DMS153 treated with DMSO at 0.1 percent for 48 hours (cell line): ENCODE data around the gene PGAP1.
"Not testable (repeated sequence)": the region's sequence is repeated elsewhere in the genome, so short reads cannot be mapped to it uniquely, and the experiment has no call there.

Source experiments
- DNase-seq: peaks from one replicate; lab custom pipeline; 2025; ENCODE audit not compliant: unreplicated experiment; lab: John Stamatoyannopoulos, UW

The PGAP1 gene

DNA sequence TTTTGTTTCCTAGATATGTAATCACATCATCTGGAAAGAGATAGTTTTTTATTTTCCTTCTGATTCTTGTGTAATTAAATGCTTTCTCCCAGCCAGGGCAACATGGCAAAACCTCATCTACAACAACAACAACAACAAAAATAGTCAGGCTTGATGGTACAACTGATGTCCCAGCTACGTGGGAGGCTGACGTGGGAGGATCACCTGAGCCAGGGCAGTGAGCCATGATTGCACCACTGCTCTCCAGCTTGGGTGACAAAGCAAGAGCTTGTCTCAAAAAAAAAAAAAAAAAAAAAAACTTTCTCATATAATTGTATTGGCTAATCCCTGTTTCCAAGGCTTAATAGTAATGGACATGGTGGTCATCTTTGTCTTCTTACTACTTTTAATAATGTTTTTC, 26.4 kb upstream of the PGAP1 start:
- no peak for DNase-seq

DNA sequence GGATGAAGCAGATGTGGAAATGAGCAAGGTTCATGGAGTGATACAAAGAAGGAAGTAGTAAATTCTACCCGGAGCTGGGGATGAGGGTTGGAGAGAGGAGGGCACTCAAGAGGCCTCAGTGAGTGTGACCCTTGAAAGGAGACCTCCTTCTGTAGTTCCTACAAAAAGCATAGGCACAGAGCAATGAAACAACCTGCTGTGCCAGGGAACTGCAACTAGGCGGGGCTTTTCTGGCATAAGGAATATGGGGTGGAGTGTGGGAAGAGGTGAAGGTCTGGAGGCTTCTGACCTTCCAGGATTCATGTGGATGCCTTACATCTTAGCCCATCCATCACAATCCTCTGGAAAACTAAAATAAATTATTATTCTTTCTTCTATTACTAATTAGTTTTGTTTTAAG, 25.5 kb upstream of the PGAP1 start:
- DNase-seq = peak; percentile 19

DNA sequence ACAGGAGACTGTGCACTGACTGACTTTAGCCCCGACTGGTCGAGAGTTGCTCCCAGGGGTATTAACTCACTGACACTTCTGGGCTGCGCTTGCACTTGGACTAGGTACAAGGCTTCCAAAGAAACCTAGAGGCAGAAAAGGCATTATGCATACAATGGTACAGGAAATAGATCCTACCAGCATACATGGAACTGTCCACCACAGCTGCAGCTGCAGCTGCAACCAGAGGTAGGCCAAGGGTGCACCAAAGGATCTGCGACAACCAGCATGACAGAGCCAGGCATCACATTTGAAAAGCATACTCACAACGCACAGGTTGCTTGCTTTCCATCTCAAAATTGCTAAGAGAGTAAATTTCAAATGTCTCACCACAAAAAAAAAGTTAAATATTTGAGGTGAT, 22.6 kb upstream of the PGAP1 start:
- no peak for DNase-seq

DNA sequence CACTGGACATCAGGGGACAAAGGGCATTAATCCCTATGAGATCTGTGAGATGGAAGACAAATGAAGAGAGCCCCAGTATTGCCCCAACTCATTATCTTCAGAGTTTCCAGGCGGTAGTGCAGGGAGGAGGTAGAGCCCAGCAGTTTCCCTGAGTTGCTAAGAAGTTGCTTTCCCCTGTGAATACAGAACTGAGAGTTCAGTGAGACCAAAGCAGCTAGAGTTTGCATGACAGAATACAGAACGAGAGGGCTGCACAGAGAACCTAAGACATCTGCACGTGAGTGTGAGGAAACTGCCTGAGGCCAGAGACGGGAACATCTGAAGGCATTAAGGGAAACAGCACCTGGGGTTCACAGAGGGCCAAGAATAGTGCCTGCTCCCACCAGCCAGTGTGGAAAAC, 18.1 kb upstream of the PGAP1 start:
- no peak for DNase-seq

DNA sequence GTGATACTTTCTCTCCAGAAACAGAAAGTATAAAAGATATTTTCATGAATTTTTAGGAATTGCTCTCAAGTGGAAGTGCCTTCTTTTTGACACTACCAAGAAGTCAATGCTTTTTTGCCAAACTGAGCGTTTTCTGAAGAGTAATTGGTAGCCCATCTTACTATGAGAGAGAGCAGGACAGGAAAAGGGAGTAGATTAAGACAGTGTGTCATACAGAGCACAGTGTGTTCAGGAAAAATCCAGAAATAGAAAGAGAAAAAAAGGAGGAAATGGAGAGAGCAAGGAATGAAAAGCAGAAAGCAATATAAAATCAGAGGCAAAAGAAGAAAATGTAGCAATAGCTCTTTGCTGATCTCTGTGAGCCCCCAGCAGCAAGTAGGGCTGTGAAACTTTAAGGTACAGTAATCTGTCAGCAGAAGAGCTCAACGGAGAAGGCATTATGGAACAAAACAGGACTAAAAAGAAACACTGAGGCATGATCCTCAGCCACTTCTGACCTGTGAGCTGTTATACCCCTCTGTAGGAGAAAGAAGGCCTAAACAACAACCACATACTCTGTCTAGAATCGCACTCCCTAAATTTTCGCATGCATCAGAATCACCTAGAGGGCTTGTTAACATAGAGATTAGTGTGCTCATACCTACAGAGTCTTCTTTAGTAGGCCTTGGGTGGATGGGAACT, 15.0 kb upstream of the PGAP1 start:
- no peak for DNase-seq

DNA sequence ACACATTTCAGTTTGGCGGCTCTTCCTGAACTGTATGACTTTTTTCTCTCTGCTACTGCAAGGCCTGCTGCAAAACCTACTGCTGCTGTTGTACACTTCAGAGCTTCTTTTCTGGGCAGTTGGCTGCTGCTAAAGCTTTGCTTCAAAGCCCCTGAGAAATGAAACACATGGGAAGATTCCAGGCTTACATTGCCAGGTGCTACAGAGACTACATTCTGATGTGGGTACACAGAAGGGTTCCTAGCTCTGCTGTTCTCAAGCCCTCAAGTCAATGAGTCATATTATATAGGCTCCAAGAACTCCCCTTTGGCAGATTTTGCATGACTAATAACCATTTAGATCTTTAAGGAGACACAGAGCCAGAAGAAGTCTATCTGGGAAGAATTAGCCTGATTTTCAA, 12.9 kb upstream of the PGAP1 start:
- no peak for DNase-seq

DNA sequence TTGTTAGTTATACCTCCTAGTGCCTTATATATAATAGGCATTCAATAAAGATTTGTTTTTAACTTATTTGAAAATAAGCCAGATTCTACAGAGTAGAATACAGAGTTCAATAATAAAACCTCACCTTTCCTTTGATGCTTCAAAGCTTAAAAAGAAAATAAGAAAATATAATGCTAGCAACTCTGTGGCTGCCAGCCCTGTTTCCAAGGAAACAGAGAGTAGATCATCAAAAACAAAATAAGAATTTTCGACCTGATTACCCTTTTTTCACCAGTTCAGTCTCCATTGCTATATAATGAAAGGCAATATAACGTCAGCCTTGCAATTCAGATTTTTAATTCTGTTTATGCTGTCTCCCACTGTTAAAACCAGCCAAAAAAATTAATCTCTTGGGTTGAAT, 8.9 kb upstream of the PGAP1 start:
- no peak for DNase-seq

DNA sequence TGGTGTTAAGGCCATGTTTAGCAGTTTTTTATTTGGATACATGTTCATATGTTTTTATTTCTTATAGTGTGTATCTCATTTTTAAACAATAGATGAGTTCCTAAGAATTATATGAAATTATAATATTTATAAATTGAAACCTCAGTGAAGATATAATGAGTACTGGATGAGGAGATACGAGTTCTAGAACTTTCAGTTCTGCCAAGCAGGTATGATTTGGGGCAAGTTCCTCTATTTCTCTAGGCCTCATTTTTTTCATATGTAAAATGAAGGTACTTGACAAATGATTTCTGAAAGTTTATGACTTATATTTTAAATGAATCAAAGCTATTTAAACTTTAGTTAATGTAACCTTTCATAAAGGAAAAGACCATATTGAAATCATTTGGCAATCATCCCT, 8.2 kb upstream of the PGAP1 start:
- DNase-seq = no peak

DNA sequence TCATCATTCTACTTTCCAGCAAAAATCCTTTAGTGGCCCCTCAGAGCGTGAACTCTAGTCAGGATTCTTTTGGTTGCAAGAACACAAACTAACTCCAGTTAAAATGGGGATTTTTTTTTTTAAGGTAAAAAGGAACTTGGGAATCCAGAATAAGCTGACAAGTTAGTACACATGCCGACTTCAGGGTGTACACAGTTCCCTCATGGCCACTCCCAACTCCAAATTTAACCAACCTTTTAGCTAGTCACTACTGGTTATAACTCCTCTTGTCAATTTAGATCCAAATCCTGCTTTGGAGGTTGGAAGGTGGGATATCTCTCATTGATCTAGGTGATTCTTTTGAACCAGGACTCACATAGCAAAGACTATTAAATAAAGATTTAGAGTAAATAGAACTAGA, 5.0 kb upstream of the PGAP1 start:
- no peak for DNase-seq

DNA sequence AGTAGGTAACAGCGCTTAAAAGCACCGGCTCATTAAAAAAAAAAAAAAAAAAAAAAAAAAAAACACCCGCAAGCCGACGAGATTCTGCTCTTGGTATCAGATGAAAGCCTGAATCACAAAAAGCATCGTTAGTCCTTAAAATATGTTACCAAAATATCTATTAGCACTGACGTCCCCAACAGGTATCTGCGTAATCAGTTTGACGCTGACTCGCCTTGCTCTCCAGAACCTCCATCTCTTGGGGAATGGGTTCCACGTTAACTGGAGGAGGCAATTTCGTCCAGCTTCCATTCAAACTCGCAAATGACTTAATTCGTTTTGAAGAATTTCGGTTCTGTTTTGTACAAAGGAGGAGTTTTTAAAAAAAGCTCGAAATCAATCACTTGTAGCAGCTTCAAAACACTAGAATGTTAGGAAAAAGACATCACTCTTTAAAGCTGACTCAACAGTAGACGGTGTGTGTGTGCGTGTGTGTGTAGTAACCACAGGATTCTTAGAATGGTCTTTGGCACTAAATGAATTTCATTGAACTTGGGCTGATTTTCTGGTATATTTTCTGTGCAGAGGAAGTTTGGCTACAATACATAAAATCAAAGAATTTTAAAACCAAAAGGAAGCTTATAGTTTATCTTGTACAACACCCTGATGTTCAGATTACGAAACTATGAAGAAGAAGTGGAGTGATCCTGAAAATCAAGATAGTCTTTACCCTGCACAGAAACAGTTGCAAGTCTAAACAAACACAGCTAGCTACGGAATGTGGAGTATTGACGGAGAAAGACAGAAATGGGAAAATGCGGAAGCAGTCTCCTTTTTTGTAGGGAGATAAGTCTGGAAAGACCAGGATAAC, 1.1 kb upstream of the PGAP1 start:
- DNase-seq = peak; percentile 73

DNA sequence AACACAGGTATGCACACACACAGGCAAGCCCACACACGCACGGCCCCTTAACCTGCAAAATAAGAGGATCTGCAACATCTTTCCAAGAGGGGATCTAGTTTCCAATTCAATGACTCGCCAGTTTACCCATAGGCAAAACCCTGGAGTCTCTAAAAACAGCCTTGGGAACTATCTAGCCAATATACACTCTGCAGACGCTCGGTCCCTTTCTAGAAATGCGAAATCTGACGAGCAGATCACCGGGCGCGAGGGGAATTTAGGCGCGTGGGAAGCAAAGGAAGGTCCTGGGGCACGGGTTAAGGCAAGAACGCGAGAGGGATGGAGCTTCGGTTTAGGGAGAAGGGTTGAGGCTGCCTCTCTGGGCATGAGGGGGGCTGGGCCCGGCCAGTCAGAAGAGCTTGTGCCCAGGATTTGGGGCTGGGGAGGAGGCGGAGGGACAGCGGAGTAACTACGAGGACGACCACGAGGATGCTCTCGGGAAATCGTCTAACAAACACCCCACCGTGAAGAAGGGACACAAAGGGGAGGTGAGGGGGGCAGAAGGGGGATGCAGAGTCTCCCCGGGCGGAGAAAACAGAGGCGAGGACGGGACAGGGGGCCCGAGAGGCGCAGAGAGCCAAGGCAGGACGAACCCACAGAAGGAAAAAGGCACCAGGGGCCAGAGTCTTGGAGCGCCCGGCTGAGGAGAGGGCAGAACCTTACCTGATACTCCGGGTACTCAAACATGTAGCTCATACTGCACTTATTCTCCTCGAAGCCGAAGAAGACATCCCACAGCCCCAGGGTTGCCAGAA, 542 bp downstream of the PGAP1 start:
- DNase-seq = peak; percentile 59

DNA sequence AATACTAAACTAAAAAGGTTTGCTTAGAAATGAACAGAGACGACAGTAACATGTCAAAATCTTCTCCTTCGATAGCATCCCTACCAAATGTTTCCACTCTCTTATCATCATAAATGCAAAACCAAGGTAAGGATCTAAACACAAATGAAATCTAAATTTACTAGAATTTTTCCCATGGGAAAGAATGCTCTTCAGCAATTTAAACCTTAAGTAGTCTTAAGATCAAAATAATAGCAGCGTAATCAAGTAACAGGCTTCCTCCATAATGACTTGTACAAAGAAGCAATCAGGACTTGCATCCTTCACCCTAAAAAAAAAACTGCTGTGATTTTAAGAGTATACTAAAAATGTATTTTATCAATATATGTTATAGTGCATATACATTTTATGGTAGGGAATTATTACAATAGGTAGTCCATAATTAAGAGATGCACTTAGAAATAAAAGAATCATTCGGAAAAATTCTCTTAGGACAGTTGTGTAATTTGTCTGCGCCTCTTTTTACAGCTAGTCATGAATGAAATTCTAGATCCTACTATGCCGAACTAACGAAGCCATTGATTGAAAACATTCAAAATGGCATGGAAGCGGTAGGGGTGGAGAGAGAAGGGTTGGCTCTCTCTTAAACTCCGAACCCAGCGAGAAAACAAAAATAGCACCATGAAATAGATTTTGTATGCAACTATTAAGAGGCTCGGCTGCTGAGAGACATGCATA, 1.3 kb downstream of the PGAP1 start:
- DNase-seq = peak; percentile 26

DNA sequence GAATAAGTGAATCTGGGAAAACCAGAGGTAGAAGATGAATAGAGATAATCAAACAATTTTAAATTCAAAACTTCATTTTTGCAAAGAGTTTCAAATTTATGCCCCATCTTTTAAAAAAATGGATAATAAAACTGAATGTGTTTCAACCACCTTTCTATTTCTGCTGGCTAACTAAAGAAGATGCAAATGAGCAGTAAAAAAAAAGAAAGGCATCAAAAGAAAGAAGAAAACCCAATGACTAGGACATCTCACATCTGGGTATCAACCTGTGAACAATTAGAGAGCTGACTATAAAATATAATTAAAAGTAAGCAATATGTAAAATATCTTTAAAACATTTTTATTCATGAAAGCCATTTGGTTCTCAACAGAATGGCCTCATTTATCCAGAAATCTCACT, 2.5 kb downstream of the PGAP1 start:
- no peak for DNase-seq

DNA sequence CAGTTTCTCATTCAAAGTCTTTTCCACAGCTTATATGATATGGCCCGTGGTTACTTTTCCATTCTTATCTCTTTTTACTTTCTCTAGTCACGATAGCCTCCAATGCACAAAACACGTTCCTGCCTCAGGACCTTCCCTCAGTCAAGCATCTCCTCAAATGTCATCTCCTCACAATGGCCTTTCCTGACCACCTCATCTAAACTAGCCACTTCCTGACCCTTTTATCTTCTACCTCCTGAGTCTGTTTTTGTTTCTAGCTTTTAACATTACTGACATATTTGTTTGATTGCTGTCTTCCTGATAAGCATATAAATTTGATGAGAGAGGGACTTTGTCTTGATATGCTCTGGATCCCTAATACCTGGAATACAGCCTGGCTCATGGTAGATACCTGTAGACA, 7.6 kb downstream of the PGAP1 start:
- DNase-seq = no peak

DNA sequence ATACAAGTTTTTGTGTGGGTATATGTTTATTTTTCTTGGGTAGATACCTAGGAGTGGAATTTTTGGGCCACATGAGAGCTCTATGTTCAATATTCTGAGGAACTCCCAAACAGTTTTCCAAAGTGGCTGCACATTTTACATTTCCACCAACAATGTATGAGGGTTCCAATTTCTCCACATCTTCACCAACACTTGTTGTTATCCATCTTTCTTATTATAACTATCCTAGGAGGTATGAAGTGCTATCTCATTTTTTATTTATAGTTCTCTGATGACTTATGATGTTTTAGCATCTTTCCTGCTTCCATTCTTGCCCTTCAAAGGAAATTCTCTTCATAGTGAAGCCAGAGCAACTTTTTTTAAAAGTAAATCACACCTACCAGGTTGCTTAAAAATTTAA, 8.7 kb downstream of the PGAP1 start:
- DNase-seq = no peak

DNA sequence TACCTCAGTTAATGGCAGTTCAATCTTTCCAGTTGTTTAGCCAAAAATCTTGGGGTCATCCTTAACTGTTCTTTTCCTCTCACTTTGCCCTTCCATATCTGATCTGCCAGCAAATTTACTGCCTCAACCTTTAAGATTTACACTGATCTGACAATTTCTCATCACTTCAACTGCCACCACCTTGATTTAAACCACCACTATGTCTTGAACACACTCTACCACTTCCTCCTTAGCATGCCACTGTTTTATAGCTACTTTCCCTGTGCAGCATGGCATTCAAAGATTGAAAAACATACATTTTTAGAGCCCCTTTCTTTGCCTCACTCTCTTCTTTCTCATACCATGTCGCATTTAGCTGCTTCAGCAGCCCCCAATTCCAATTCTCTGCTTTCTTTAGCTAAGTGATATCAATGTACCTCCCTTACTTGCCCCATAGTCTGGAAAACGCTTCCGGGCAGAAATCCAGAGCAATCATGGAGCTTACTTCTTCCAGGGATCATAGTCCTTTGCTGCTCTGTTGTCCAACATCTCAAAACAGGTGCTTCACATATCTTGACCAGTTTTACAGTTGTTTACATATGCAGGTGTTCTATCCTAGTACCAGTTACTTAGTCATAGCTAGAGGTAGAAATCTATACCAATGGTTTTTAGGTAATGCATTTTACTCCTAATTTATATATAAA, 10.9 kb downstream of the PGAP1 start:
- no peak for DNase-seq

DNA sequence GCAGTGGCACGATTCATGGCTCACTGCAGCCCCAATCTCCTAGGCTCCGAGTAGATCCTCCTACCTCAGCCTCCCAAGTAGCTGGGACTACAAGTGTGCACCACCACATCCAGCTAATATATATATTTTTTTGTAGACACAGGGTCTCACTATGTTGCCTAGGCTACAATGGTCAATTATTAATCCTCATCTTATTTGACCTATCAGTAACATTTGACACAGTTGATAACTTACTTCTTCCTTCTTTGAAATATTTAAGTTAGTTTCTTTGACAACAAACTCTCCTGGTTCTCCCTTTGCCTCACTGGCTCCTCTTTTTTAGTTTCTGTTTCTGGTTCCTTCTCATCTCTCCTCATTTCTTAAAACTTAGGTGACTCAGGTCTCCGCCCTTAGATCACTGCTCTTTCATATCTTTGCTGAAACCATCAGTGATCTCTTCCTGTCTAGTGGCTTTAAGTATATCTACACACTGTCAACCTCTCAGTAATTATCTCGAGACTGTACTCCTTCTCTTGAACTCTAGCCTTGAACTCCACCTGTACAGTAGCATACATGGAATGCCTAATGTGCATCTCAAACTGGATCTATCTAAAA, 11.5 kb downstream of the PGAP1 start:
- DNase-seq = no peak

DNA sequence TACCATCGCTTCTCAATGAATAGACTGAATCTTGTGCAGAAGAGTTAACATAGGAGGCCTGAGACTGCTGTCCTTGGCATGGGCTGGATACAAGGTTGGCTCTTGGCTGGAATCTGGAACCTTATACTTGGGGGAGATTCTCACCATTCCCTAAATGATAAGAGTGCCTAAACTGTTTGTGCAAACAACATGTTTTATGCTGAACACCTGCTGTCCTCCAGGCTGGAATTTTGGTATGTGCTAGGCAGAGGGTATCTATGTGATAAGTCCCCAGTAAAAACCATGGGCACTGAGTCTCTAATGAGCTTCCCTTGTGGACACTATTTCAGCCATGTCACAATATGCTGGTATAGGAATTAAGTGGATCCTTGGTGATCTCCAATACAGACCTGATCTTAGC, 12.8 kb downstream of the PGAP1 start:
- no peak for DNase-seq

DNA sequence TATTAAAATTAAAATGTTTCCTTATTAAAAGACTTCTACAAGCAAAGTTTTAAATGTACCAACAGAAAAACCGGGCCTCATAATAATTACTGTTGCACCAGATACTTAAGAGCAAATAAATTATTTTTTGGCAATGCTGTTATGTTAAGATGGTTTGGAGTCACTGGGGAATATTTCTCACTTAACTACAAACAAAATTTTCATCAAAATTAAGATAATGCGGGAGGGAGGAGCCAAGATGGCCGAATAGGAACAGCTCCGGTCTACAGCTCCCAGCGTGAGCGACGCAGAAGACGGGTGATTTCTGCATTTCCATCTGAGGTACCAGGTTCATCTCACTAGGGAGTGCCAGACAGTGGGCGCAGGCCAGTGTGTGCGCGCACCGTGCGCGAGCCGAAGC, 21.1 kb downstream of the PGAP1 start:
- not testable (repeated sequence) for DNase-seq

DNA sequence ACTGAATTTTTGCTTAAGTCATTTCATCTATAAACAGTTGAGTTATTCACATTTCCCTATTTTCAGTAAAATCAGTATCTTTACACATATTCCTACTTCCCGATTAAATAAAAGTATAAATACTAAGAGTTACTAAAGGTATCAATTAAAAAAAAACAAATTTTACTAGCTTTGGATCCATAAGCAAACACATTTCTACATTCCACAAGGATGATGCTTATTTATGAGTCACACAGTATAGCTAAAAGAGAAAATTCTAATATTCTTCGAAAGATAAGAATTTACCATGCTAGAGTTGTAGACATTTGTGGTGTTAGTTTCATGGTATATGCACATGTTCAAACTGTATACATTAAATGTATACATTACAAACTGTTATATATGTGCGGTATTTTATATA, 23.7 kb downstream of the PGAP1 start:
- DNase-seq = no peak
